ELR (cell line): ENCODE results near the gene CLDN16.

ENCODE experiments used
- DNase-seq: peaks from one replicate; pipeline ENCODE4 v3.0.0-alpha.2; 2015; ENCODE audit warnings: low read depth

CLDN16 gene

DNA sequence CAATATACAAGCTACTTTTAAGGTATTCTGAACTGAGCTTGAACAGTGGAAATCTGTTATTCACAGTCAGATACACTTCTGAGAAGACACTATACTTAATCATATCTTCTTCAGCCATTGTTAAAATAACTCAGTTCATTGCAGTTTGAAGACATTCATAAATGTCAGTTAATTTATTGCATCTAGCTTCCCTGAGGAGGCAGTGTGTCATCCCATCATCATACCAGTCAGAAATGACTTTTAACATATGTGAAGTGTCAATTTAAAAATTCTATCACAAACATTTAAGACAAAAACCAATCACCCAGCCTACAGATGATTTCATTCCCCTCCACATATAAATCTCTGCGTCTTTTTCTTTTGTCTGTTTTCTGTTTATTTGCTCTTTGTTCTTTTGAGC lies 54.3 kb downstream of the CLDN16 start:
- no peak for DNase-seq

DNA sequence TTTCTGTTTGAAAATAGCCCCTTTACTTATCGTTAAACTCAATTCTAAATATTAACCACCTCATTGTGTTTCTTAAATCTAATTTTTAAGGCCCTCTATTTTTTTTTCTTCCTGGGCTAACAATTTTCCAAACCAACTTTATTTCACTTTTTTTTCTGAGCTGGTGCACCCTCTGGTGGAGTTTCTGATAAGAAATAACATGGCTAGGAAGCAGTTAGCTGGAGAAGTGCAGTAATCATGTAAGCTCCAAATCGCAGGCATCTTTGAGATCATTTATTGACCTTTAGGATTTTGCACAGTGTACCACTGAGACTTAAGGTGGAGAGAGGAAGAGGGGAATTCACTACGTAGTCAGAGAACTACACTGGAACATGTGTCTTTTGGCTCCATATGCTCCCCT lies 55.3 kb downstream of the CLDN16 start:
- peak; percentile 58 for DNase-seq

DNA sequence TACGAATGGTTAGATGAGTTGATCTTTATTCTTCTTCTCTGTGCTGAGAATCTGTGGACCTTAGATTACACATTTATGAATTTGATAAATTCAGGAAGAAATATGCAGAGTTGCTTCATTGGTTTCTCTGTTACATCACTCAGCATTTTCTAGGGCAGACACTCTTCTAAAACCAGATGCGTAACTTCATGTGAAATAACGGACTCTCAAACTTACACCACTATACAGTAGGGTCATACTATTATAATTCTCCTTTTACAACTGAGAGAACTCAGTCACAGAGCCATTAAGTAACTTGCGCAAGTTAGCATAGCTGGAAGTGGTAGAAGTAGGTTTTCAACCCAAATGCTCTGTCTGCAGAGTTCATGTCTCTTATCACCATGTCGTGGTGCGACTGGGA lies 56.0 kb downstream of the CLDN16 start:
- no peak for DNase-seq

DNA sequence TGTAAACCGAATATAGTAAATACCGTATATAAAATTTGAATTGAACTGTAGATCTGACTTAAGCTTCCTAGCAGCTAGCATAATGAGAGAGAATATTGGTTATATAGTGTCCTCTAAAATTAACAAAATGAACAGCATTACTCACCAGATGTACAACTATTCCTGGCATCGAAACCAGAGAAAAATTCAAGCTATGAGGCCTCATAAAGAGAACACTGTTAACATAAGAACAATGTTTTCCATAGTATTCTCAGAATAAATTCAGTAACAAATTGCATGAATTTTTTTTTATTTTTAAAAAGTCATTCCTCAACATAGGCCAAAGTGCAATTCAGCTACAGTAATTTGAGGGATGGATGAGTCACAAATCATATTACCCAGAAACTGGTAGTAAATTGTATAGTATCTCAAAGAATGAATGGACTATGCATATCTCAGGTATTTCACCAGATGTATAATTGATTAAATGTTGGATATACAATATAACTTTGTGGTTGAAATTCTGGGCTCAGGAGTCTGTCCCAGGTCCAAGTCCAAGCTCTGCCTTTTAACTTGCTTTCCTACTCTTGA lies 56.7 kb downstream of the CLDN16 start:
- peak; percentile 10 for DNase-seq

DNA sequence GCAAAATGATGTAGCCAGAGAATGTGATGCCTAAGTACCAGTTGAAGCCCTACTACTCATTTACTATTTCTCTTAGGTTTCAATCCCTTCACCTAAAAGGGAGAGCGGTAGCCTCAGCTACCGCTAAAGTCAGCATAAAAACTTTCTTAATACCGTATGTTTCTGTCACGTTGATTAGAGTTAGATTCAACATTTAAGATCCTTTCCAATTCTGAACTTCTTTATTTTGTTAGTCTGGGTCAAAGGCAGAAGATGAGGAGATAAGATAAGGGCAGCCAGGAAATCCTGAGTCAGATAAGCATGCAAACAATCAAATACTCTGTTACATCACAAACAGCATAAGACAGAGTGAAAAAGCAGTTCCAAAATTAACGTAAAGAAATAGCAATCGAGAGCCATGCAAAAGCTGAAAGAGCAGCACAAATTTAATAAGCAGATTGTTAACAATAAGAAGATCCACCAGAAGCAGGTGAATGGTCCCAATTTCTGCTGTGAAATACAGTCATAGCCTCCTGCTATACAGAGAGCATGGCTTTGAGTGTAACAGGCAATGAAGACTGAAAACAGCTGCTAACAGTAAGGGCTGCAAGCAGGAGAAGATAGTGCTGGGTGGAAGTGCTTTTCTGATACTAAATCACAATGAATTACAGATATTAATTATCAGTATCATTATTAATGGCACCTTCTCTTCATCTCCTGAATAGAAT lies 58.8 kb downstream of the CLDN16 start:
- no peak for DNase-seq

DNA sequence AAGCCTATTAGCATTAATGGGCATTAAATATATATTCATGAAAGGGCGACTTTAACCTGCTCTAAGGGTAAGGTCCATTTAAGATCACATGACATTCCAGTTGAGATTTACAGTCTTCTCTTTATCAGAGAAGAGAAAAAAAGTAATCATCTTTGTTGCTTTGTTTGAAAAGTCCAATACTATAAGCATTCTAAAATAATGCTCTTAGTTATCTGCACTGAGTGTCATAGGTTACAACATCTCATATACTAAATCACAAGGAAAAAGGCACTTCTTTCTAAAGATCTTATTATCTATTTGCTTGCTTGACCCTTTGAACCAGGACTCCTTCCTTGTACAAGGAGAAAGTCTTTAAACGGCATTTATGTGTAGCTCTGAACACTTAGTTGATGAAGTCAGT lies 60.3 kb downstream of the CLDN16 start:
- no peak for DNase-seq

DNA sequence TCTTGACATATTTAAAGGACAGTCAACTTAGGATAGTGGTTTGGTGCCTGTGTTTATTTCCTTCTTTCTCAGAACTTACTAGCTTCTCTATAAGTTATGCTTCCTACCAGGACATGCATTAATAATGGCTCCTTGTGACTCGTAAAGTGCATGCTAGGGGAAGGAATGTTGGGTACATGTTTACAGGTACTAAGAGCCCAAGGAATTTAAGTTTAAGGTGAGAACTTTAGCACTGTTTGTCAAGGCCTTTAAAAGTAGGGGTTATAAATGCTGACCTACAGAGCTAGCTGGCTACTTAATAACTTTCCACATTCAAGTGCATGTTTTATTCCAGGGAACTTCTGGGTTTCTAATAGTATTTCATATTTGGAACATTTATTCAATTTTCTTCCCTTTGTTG lies 61.8 kb downstream of the CLDN16 start, which contains the start of gene TMEM207:
TMEM207 (minus strand) TSS at position 101 of the 400 bp plus-strand sequence; CDS start at position 9, 92 bp downstream.
- DNase-seq = no peak

DNA sequence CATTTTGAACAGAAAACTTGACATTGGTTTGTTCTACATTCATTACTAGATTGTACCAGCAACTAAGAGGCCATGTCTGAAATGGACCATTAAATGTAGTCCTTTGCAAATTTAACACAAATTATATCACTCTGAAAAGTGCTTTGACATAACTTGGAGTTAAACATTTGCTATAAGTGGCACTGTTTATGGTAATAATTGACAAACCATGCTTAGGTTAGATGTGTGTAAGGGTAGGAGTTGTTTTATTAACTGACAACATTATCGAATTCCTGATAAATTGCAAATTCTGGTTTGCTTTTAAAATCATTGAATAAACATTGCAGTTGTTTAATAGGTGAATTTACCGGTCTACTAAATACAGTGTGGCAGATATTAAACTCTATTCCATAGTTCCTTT lies 67.9 kb downstream of the CLDN16 start:
- DNase-seq = no peak

DNA sequence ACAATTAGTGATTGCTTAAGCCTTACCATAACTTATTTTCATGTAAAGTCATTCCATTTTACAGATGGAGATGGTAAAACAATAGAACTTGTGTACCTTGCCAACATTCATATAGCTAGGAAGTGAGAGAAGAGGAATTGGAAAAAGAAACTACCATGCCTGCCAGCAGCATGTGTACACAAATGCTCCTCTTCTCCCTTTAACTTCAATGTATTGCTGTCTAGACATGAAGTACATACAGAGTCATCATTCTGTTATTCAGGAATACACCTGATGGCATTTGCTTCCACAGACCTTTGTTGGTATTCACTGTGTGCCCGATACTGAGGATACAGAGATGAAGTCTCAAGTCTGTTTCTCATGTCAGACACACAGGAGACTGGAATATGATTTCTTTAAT lies 68.8 kb downstream of the CLDN16 start:
- no peak for DNase-seq

DNA sequence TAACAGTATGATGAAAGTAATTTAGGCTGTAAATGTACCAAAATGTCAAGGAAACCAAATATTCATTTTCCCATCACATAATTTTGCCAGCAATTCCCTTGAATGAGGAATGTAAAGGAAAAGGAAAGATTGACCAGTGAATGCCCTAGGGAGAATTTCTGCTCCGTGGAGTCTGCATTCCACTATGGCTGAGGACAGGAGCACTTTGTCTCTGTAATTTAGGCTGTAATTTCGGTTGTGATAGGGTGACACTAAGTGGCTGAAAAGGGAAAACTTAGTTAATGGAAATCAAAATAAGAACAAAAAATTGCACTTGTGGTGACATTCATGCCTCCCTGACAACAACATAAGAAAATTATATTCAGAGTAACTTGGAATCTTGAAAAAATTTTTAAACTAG lies 70.1 kb downstream of the CLDN16 start:
- DNase-seq = peak; percentile 29
